Measurements from ENCODE around the gene PRDM11. TPM values are rescaled to one million over a fixed set of nuclear protein-coding genes. Genes with fewer than 3 reads are reported as not detected.

PRDM11 gene
- polyA plus RNA-seq, 2 donors, result 2.5 to 2.6 TPM

DNA sequence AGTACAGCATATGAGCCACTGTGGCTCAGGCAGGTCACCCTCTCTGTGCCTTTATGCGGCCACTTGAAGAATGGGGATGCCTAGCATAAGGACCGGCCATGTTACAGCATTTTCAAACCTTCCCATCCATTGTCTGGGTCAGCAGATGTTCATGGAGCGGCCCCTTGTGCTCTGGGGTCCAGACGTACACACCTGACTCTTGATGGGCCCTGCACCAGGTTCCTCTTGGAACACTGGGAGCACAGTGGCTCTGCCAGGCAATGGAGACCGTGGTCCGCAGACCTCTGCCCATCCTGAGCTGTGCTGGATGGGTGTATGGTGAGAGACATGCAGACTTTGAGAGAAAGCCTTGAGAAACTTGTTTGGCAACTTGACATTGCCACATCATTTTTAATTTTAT, 9.8 kb downstream of the PRDM11 start:
- Histone ChIP-seq H3K27ac (ENCODE audit: low read depth in 2 of 2, low read length in 1 of 2) (peak overlapping the region in 1 of 2 donors; percentile 42), H3K4me1 (ENCODE audit: control insufficient read depth in 2 of 2, insufficient read depth in 2 of 2, low read length in 1 of 2) (peaks cover 28 to 47% of the 10 kb centered on the region in 2 donors), H3K4me3 (ENCODE audit: low read depth in 1 of 2, low read length in 2 of 2) (no peak overlapping the region), H3K9me3 (ENCODE audit: control insufficient read depth in 2 of 2, insufficient read depth in 1 of 2, low read depth in 1 of 2, low read length in 1 of 2) (no peaks in the 10 kb centered on the region), H3K36me3 (ENCODE audit: control insufficient read depth in 2 of 2, insufficient read depth in 2 of 2, low read length in 1 of 2) (no peaks in the 10 kb centered on the region), H3K27me3 (ENCODE audit: control insufficient read depth in 1 of 2, insufficient read depth in 2 of 2, low read length in 2 of 2) (no peaks in the 10 kb centered on the region)
- 83 to 84% methylated on average over 6 of the region's 6 CpGs for WGBS, 2 donors

GRCh38 chr11:45156741-45157140, 10.3 kb downstream of the PRDM11 start:
- no peaks in the 10 kb centered on the region for H3K27me3 ChIP-seq (ENCODE audit: control insufficient read depth in 1 of 2, insufficient read depth in 2 of 2, low read length in 2 of 2)
- H3K9me3 ChIP-seq (ENCODE audit: control insufficient read depth in 2 of 2, insufficient read depth in 1 of 2, low read depth in 1 of 2, low read length in 1 of 2), result no peaks in the 10 kb centered on the region
- H3K4me1 ChIP-seq (ENCODE audit: control insufficient read depth in 2 of 2, insufficient read depth in 2 of 2, low read length in 1 of 2), result peaks cover 28 to 51% of the 10 kb centered on the region in 2 donors
- H3K4me3 ChIP-seq (ENCODE audit: low read depth in 1 of 2, low read length in 2 of 2), result no peak overlapping the region
- H3K36me3 ChIP-seq (ENCODE audit: control insufficient read depth in 2 of 2, insufficient read depth in 2 of 2, low read length in 1 of 2), result no peaks in the 10 kb centered on the region
- 75 to 89% methylated on average over 9 of the region's 9 CpGs for WGBS, 2 donors
- peak overlapping the region in 1 of 2 donors; percentile 38 for H3K27ac ChIP-seq (ENCODE audit: low read depth in 2 of 2, low read length in 1 of 2)

GRCh38 chr11:45157247-45158209, 11.1 kb downstream of the PRDM11 start:
- H3K4me3 ChIP-seq (ENCODE audit: low read depth in 1 of 2, low read length in 2 of 2), result no peak overlapping the region
- H3K9me3 ChIP-seq (ENCODE audit: control insufficient read depth in 2 of 2, insufficient read depth in 1 of 2, low read depth in 1 of 2, low read length in 1 of 2), result no peaks in the 10 kb centered on the region
- WGBS, 2 donors, result 80 to 81% methylated on average over 20 of the region's 20 CpGs
- no peaks in the 10 kb centered on the region for H3K36me3 ChIP-seq (ENCODE audit: control insufficient read depth in 2 of 2, insufficient read depth in 2 of 2, low read length in 1 of 2)
- no peaks in the 10 kb centered on the region for H3K27me3 ChIP-seq (ENCODE audit: control insufficient read depth in 1 of 2, insufficient read depth in 2 of 2, low read length in 2 of 2)
- peaks cover 28 to 51% of the 10 kb centered on the region in 2 donors for H3K4me1 ChIP-seq (ENCODE audit: control insufficient read depth in 2 of 2, insufficient read depth in 2 of 2, low read length in 1 of 2)
- H3K27ac ChIP-seq (ENCODE audit: low read depth in 2 of 2, low read length in 1 of 2), result peak overlapping the region; percentile 66 to 92

- peak overlapping the region; percentile 66 to 92 for H3K27ac ChIP-seq (ENCODE audit: low read depth in 2 of 2, low read length in 1 of 2)
- no peaks in the 10 kb centered on the region for H3K9me3 ChIP-seq (ENCODE audit: control insufficient read depth in 2 of 2, insufficient read depth in 1 of 2, low read depth in 1 of 2, low read length in 1 of 2)
- H3K4me1 ChIP-seq (ENCODE audit: control insufficient read depth in 2 of 2, insufficient read depth in 2 of 2, low read length in 1 of 2), result peaks cover 28 to 51% of the 10 kb centered on the region in 2 donors
- H3K36me3 ChIP-seq (ENCODE audit: control insufficient read depth in 2 of 2, insufficient read depth in 2 of 2, low read length in 1 of 2), result no peaks in the 10 kb centered on the region
- no peak overlapping the region for H3K4me3 ChIP-seq (ENCODE audit: low read depth in 1 of 2, low read length in 2 of 2)
- WGBS, 2 donors, result 30 to 37% methylated on average over 8 of the region's 8 CpGs
- H3K27me3 ChIP-seq (ENCODE audit: control insufficient read depth in 1 of 2, insufficient read depth in 2 of 2, low read length in 2 of 2), result no peaks in the 10 kb centered on the region
These were observed 11.8 kb downstream of the PRDM11 start for GRCh38 chr11:45158210-45158731.

DNA sequence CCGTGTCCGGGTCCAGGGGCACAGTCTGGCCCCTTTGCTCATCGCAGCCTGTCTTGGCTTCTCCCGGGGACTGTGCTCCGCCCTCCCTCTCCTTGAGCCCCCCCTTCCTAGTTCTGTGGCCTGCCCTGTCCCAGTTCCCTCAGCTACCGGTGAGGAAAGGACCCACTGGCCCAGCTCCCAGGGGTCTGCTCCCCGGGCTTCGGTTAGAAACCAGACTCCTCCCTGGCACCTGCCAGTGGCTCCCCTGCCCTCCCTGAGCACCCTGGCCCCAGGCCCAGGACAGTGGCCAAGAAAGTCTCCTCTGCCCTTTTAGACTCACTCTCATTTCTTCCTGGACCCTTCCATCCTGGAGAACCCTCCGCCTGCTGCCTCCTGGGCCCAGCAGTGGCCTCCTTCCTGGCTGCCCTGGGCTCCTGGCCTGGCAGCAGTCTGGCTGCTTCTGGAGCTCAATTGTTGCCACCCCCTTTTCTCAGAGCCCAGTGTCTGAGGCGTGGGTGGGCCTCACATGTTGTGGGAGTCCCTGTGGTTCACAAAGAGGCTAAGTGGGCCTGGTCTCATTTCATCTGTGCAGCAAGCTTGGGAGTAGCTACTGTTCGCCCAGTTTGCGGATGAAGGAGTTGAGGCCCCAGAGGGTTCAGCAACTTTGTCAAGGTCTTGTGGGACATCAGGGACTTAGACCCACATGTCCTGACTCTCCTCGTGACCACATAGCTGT, 12.6 kb downstream of the PRDM11 start:
- Histone ChIP-seq H3K27ac (ENCODE audit: low read depth in 2 of 2, low read length in 1 of 2) (peak overlapping the region; percentile 66 to 92), H3K9me3 (ENCODE audit: control insufficient read depth in 2 of 2, insufficient read depth in 1 of 2, low read depth in 1 of 2, low read length in 1 of 2) (no peaks in the 10 kb centered on the region), H3K4me1 (ENCODE audit: control insufficient read depth in 2 of 2, insufficient read depth in 2 of 2, low read length in 1 of 2) (peaks cover 28 to 51% of the 10 kb centered on the region in 2 donors), H3K27me3 (ENCODE audit: control insufficient read depth in 1 of 2, insufficient read depth in 2 of 2, low read length in 2 of 2) (no peaks in the 10 kb centered on the region), H3K4me3 (ENCODE audit: low read depth in 1 of 2, low read length in 2 of 2) (no peak overlapping the region), H3K36me3 (ENCODE audit: control insufficient read depth in 2 of 2, insufficient read depth in 2 of 2, low read length in 1 of 2) (no peaks in the 10 kb centered on the region)
- 61 to 63% methylated on average over 13 of the region's 13 CpGs for WGBS, 2 donors

- Histone ChIP-seq H3K9me3 (ENCODE audit: control insufficient read depth in 2 of 2, insufficient read depth in 1 of 2, low read depth in 1 of 2, low read length in 1 of 2) (no peaks in the 10 kb centered on the region), H3K36me3 (ENCODE audit: control insufficient read depth in 2 of 2, insufficient read depth in 2 of 2, low read length in 1 of 2) (no peaks in the 10 kb centered on the region), H3K27ac (ENCODE audit: low read depth in 2 of 2, low read length in 1 of 2) (peak overlapping the region in 1 of 2 donors; percentile 92), H3K4me1 (ENCODE audit: control insufficient read depth in 2 of 2, insufficient read depth in 2 of 2, low read length in 1 of 2) (peaks cover 28 to 50% of the 10 kb centered on the region in 2 donors), H3K27me3 (ENCODE audit: control insufficient read depth in 1 of 2, insufficient read depth in 2 of 2, low read length in 2 of 2) (no peaks in the 10 kb centered on the region), H3K4me3 (ENCODE audit: low read depth in 1 of 2, low read length in 2 of 2) (no peak overlapping the region)
- WGBS, 2 donors, result 78 to 81% methylated on average over 3 of the region's 3 CpGs
These were observed 13.4 kb downstream of the PRDM11 start for GRCh38 chr11:45159781-45160365.

DNA sequence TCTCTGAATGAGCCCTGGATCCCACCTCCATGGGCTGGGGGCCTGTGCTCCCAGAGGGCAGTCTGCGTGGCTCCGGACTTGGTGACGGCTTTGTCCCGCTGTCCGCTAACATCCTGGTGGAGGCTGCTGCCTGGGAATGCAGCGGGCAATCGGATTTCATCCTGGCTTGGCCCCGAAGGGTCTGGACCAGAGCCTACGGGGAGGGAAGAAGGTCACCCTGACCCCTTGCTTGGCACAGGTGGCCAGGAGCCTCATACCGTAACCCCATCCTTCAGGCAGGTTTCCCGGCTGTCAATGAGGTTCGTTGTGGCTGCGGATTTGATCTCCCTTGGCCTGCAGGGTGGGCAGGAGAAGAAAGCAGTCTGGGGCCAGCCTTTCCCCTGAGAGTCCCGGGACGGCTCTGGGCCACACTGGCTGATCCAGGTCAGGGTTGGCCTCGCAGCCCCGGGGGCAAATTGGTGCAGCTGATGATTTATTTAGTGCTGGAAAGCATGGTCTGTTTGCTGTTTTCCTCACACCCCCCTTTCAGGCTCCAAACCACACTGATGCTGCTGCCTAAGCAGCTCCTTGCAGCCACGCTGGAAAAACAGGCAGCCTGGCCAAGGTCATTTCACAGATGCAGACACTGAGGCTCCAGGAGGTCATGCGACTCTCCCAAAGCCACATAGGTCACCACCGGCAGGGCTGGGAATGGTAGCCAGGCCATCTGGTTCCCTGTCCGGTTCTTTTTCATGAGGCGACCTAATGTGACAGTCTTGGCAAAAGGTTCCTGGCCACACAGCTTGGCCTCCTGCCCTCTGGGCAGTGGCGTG, 15.0 kb downstream of the PRDM11 start:
- 64 to 65% methylated on average over 23 of the region's 23 CpGs for WGBS, 2 donors
- H3K4me3 ChIP-seq (ENCODE audit: low read depth in 1 of 2, low read length in 2 of 2), result no peak overlapping the region
- H3K36me3 ChIP-seq (ENCODE audit: control insufficient read depth in 2 of 2, insufficient read depth in 2 of 2, low read length in 1 of 2), result no peaks in the 10 kb centered on the region
- no peaks in the 10 kb centered on the region for H3K27me3 ChIP-seq (ENCODE audit: control insufficient read depth in 1 of 2, insufficient read depth in 2 of 2, low read length in 2 of 2)
- H3K4me1 ChIP-seq (ENCODE audit: control insufficient read depth in 2 of 2, insufficient read depth in 2 of 2, low read length in 1 of 2), result peaks cover 22 to 41% of the 10 kb centered on the region in 2 donors
- no peaks in the 10 kb centered on the region for H3K9me3 ChIP-seq (ENCODE audit: control insufficient read depth in 2 of 2, insufficient read depth in 1 of 2, low read depth in 1 of 2, low read length in 1 of 2)
- peak overlapping the region in 1 of 2 donors; percentile 18 for H3K27ac ChIP-seq (ENCODE audit: low read depth in 2 of 2, low read length in 1 of 2)

- WGBS, 2 donors, result 81 to 85% methylated on average over 3 of the region's 3 CpGs
- no peaks in the 10 kb centered on the region for H3K36me3 ChIP-seq (ENCODE audit: control insufficient read depth in 2 of 2, insufficient read depth in 2 of 2, low read length in 1 of 2)
- H3K4me3 ChIP-seq (ENCODE audit: low read depth in 1 of 2, low read length in 2 of 2), result no peak overlapping the region
- no peaks in the 10 kb centered on the region for H3K27me3 ChIP-seq (ENCODE audit: control insufficient read depth in 1 of 2, insufficient read depth in 2 of 2, low read length in 2 of 2)
- peaks cover 22 to 35% of the 10 kb centered on the region in 2 donors for H3K4me1 ChIP-seq (ENCODE audit: control insufficient read depth in 2 of 2, insufficient read depth in 2 of 2, low read length in 1 of 2)
- H3K27ac ChIP-seq (ENCODE audit: low read depth in 2 of 2, low read length in 1 of 2), result peak overlapping the region in 1 of 2 donors; percentile 18
- H3K9me3 ChIP-seq (ENCODE audit: control insufficient read depth in 2 of 2, insufficient read depth in 1 of 2, low read depth in 1 of 2, low read length in 1 of 2), result no peaks in the 10 kb centered on the region
These were observed 15.6 kb downstream of the PRDM11 start for GRCh38 chr11:45162064-45162375.

Measured in esophagus (tissue), 2 donors.